GM21737 (cell line): ENCODE measurements around the gene MLC1.

Experiments used
- ATAC-seq: cut with Tn5 transposase; IDR thresholded peaks from one replicate; pipeline ENCODE4 v1.9.1; 2021; ENCODE audit warnings: mild to moderate bottlenecking, moderate library complexity; ENCODE audit not compliant: unreplicated experiment

Gene MLC1

DNA sequence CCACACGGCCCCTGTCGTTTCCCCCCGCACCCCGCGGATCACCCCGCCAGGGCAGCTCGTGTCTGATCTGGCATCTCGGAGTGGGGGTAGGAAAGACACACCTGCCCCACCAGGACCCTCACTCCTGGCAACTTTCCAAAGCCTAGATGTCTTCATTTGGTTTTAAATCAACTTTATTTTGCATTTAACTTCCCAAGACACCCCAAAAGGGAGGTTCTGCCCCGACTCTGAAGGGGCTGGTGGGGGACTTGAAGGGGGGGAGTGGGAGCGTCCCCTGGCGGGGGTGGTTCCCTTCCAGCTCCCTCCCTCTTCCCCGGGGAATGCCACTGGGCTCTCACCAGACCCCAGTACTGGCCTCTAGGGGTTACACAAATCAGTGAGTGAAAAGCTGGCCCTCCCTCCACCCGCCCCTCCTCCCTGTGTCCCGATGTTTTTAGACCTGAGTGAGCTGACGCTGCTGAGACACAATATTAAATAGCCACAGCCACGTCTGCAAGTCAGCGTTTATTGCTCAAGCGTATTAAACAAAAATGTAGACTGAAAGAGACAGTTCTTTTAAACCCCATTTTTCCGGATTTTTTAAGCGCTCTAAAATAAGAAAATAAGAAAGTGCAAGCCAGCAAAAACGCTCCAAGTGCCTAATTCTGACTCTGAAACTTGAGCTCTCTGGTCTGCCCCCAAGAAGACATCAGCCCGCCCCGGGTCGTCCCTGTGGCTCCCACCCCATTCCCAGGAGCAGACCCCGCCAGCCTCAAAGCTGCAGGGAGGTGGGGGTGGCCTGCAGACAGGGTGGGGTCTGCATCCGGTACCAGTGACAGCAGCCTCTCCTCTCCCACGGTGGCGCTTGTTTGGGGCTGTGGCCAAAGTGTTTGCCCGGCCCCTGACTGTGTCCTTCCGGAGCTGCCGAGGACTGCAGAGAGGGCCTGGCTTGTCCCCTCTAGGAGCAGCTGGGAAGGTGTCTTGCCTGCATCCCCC, 26.0 kb downstream of the MLC1 start:
- ATAC-seq, result no peak

DNA sequence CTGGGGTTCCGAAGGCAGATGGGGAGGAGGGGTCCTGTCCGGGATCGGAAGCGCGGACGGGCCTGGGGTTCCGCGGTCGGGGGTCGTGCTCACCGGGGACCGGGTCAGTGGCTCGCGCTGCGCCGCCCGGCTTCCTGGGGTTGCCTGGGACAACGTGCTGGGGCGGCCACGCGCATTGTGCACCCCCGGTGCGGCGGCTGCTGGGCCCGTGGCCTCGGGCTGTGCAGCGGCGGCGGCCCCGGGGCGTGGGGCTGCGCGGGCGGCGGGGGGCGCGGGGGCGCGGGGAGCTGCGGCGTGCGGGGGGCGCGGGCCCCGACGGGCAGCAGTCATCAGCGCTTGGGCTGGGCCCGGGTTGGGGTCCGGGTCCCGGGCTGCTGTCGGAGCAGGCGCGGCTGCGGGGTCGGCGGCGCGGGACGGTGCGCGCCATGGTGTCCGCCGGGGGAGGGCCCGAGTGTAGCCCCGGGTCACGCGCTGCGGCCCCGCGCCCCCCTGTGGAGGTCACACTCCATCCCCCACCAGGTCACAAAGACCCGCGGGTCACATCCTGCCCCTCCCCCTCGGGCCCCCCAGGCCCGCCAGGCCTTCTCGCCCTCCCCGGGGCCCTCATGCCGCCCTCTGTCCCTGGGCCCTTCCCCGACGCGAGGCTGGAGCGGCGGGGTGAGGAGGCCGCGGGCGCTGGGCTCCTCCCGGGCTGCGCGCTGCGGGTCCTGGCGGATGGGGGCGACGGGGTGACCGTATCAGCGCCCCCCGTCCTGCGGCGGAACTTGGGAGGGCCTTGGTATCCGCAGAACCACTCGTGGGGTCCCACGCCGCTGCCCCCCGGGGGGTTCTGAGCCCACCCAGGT, 26.9 kb downstream of the MLC1 start, which contains the start of gene TTLL8:
Gene TTLL8 (minus strand): TSS at position 238 of the 845 bp plus-strand sequence.
- ATAC-seq, result no peak

DNA sequence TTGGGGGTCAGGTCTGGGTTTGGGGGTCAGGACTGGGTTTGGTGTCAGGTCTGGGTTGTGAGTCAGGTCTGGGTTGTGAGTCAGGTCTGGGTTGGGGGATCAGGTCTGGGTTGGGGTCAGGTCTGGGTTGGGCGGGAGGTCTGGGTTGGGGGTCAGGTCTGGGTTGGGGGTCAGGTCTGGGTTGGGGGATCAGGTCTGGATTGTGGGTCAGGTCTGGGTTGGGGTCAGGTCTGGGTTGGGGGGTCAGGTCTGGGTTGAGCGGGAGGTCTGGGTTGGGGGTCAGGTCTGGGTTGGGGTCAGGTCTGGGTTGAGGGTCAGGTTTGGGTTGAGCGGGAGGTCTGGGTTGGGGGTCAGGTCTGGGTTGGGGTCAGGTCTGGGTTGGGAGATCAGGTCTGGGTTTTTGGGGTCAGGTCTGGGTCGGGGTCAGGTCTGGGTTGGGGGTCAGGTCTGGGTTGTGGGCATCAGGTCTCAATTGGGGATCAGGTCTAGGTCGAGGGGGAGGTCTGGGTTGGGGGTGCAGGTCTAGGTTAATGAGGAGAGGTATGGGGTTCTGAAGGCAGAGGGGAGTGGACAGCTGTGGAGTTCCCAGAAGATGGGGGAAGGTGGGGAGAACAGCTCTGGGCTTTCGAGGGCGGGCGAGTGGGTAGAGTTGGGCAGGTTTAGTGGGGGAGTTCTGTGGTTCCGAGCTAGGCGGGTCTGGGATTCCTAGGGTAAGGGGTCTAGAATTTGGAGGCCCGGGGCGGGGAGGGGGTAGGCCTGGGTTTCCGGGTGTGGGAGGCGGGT, 27.8 kb downstream of the MLC1 start:
- ATAC-seq, result no peak

DNA sequence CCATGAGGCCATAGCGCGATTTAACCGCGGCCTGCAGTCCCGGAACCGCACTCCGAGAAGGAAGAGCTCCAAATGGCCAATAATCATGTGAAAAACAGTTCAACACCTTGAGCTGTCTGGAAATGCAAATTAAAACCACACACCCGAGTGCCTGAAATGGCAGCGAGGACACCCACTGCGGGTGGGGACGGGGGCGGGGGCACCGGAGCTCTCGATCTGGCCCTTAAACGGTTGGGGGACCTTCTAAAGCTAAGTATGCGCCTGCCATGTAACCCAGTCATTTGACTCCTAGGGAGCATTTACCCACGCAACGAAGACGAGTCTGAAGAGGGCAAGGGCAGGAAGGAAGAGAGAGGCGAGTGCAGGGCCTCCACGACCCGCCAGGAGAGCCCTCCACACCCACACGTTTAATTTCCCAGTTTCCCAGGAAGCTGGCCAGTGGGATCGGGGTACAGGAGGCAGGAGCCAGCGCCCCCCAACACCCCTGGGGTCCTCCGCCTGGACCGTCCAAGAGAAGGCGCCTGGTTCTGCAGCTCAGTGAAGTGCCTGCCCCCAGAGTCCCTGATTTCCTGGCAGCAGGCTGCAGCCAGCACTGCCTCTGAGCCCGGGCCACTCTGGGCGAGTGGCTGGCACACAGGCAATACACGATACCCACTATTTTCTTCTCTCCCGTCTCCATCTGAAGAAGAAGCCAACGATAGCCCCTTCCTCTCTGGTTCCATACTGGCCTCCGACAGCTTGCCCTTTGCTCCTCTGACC, 28.8 kb downstream of the MLC1 start:
- ATAC-seq, result no peak

DNA sequence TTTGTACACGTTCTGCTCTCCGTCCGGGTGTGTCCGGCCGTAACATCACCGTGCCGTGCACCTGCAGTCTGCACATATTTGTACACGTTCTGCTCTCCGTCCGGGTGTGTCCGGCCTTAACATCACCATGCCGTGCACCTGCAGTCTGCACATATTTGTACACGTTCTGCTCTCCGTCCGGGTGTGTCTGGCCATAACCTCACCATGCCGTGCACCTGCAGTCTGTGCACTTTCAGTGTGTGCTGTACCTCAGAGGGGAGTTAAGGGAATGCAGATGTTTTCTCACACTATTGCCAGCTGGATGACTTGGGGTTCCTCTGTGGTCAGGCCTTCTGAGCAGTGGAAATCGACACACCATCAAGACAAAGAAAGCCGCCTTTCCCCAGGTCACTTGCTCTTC, 31.4 kb downstream of the MLC1 start:
- ATAC-seq, result no peak

DNA sequence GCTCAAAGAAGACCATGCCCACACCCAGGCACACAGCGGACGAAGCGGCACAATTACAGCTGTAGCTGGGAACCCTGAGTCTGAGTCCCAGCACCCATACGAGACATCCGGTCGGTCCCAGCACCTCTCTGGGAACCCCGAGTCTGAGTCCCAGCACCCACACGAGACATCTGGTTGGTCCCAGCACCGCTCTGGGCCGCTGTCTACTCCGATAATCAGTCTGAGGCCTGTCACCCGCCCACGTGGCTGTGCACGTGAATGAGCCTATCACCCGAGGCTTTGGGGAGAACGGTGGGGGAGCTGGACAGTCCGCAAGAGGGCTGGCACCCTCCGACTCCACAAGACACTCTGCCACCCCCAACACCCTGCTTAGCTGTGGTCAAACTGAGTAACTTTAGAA, 33.3 kb downstream of the MLC1 start:
- ATAC-seq, result no peak

DNA sequence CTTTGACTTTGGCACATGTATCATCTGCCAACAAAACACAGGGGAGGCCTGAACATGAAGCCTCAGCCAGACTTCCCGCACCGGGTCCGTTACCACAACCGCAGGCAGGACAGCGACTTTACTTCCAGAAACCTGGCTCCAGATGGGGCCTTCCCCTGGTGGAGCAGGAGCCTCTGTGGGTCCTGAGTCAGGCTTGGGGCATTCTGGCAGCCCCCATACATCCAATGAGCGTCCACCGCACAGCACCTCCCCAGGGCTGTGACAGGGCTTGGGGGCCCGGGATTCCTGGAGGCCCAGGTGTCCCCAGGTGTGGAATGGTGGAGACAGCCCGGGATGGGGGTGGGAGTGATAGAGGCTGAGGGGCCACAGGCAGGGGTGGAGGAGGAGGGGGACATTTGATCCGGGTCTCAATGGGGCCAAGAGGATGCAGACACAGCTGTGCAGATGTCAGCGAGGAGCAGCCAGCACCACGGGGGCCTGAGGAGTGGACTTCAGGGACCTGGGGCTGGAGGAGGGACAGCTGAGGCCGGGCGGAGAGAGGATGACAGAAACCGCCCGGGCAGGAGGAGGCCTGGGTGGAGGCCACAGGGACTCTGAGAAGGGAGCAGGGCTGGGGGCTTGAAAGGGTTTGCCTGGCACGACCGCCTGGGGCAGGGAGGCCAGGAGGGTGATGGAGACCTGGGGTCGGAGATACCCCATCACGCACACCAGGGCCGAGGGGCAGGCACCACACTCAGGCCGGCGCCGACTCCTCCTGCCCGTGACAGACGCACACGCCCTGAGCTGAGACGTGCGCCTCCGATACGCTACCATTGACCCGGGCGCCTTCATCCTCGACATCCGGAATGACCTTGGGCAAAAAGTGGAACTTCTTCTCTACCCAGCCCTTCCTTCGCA, 35.7 kb downstream of the MLC1 start:
- no peak for ATAC-seq

DNA sequence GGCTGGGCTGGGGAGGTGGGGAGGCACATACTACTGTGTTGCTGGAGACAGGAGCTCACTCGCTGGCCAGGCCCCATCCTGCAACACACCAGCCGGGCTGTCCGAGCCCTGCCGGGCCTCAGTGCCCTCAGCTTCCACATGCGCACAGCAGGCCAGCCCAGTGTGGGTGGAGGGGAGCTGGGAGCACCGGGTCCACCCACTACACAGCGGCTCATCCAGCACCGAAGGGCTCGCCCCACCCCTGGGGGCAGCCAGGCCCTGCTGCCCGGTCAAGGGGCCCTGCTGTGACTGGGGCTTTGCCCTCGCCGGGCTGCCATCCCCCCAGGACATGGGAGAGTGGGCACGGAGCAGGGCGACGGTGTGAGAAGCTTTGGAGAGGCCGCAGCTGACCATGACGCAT, 36.4 kb downstream of the MLC1 start:
- no peak for ATAC-seq

DNA sequence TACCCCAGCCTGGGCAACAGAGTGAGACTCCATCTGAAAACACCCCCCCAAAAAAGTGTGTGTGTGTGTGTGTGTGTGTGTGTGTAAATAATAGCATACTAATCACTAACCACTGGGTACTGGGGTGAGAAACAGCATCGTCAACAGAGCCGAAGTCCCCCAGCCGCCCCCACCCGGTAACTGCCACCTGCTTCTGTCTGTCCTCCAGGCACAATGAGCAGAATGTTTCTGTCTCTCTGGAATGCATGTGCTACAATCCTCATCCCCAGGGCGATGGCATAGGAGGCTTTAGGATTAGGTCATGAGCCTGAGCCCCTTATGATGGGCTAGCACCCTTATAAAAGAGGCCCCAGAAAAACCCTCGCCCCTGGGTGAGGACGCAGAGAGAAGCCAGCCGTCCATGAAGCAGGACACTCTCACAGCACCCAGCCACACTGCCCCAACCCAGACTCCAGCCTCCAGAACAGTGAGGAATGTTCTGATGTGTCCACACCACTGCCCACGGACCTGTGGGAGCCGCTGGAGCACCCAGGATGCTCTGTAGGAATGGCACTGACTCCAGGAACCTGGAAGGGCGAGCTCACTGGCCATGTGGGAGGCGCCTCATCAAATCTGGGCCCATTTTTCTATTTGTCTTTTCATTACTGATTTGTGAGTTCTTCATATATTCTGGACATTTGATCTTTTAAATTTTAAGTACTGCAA, 37.0 kb downstream of the MLC1 start:
- no peak for ATAC-seq

DNA sequence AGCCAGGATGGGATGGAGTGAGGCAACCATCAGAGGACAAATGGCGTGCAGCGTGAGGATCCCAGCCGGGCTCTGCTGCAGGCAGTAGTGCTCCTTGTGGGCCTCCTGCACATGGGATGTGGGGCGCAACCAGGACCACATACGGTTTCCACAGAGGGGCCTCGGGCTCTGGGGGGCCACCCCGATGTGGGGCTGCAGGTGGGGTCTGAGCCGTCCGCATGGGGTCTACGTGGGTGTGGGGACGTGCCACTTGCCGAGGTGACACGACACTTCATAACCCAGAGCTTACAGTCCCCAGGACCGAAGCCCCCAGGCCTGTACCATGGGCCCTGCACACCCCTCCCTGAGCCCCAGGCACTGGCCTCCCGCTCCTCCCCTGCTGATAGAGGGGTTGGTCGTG, 37.9 kb downstream of the MLC1 start:
- no peak for ATAC-seq

DNA sequence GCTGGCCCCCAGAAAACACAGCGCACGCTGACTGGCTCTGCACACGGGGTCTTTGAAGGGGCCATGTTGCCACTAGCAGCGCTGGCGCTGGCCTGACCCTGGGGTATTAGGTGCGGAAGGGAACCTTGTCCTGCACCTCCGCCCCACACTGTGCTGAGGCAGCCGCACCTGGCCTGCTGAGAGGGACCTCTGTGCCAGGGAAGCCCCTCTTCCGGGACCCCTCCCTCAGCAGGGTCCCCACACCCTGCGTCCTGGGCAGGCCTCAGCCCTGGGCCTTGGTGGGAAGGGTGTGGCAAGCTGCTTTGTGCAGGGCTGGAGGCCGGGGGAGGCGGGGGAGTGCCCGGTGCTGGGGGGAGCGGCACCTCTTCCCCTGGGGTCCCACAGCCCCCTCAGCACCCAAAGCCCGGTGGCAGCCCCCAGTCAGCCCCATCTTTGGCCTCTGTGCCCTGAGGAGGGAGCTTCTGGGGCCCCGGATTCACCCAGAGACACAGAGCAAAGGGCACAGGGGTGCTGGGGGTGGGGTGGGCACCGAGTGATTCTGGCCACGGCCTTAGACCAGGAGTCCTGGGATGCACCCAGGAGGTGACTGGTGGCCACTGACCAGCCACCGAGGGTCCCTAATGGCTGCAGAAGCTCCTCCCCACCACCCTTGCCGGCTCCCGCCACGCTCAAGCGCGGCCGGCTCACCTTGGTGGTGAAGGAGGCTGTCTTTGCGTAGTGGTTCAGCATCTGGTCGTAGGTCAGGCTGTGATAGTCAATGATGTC, 38.6 kb downstream of the MLC1 start:
- no peak for ATAC-seq

DNA sequence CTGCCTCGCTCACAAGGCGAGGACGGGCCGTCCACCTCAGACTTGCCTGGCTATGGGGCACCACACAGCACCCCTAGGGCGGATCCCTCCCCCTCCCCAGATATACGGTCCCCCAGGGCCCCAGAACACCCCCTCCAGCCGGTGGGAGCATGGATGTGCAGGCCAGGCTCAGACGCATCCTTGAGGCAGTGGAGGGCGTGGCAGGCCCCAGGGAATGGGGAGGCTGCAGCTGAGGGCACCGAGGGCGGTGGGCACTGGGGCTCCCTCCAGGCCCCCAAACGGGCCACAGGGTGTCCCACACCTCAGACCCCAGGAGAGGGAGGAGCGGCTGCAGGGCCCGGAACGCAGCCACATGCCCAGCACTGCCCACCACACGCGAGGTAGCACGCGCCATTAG, 39.2 kb downstream of the MLC1 start:
- no peak for ATAC-seq

DNA sequence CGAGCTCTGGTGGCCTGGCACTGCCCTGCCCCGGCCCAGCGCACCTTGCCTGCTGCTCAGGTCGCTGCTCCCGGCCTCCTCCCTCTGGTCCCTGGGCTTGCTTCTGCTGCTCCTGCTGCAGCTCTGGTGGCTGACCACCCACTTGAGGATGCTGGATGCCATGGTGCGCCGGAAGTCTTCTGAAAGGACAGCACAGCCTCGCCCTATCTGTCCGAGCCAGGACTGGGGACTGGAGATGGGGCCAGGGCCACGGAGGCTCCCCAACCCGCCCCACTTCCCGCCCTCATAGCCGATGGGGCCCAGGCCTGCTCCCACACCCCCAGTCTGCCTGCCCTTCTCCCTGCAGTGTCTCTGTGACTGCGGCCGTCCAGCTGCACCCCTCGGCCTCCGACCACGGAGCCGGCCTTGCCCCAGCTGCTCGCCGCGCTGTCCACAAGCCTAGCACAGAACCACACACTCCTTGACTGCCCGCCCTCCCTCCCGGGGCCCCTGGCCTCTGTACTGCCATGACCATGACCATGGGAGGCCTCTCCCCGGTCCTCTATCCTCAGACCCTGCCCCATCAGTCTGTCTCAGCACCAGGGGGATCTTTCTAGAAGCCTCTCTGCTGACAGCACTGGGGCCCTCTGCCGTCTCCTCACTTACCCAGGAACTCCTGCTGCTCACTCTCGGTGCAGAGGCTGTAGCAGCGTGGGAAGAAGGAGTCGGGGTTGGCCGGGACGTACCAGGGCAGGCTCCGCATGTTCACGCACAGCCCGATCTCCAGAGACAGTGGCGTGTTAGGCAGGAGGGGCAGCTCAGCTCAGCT, 39.8 kb downstream of the MLC1 start:
- no peak for ATAC-seq

DNA sequence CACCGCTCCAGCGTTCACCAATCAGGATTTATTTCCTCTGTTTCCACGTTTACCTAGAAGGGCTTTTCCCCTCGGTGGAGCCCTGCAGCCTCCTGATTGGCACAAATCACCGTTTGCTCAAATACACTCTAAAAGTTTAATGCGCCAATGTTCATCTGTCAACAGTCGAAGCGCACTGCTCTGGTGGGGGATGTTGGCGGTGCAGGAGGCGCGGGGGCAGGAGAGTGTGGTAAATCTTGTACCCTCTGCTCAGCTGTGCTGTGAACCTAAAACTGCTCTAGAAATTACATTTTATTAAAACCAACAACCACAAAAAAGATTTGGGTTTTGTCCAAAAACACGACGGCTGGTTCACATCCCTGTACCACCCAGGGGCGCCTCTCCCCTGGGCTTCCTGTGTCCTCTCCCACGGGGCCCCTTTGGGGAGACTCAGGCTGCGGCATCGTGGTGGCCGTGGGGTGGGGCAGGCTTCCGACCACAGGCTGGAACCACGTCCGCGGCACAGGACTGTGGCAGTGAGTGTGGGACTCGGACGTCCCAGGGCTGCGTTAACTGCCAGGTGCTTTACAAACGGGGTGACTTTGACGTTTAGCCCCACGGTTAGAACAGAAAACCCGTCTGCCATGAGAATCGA, 40.6 kb downstream of the MLC1 start:
- no peak for ATAC-seq

DNA sequence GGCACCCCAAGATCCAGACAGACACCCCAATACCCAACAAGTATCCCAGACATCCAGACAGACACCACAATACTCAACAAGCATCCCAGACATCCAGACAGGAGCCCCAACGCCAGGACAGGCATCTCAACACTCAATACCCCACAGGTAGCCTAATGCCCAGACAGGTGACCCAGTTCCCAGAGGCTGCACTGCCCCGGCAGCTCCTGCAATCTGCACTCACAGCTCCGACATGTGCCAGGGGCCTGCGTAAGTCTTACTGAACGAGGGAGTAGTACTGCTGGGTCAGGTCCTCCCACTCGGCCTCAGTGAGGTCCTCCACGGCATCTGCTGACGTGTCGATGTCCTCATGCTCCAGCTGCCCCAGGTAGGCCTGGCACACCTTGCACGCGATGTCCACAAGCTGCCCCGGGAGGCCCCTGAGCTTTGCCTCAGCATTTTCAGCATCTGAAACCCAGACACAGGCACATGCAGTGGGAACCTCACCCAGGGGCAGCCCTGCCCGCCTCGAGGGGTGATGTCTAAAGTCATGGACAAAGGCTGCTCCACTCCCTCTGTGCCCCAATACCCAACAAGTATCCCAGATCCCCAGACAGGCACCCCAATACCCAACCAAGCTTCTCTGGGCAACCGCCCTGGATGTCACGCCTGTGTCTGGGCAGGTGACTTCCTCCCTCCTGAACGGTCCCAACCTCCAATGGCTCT, 43.7 kb downstream of the MLC1 start:
- no peak for ATAC-seq

DNA sequence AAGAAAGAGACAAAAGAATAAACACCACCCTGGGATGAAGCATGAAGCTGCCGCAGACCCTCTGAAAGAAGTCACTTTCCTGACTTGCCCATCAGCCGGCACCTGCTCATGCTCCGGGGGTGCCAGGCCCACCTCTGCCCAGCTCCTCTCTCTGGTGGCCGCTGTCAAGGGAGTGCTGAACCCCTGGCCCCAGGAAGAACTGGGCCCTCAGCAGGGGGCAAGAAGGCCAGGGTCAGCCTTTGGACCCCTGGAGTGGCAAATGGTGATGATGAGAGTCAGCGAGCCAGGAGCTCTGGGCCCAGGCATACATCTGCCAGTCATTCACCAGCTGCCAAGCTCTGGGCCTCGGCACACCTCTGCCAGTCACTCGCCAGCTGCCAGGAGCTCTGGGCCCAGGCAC, 44.5 kb downstream of the MLC1 start:
- ATAC-seq, result no peak
